Keratinocyte (primary cell): Measurements from ENCODE around the gene ANAPC15. TPM values are rescaled to one million over a fixed set of nuclear protein-coding genes. Genes with fewer than 3 reads are reported as not detected.

Experiments used
- DNase-seq: peaks from one replicate; pipeline ENCODE4 v3.0.0-alpha.2; 2011; ENCODE audit warnings: low read depth, missing footprints, low spot score
- FAIRE-seq: peaks from 2 replicates; lab custom pipeline; 2011; peaks lifted over from hg19 to GRCh38; lab: Jason Lieb, UNC
- H2AFZ ChIP-seq: 2 replicates; pipeline ENCODE4 v1.6.0; 2012; ENCODE audit warnings: low read length, control low read depth, inconsistent platforms; ENCODE audit not compliant: control insufficient read depth
- H3K27ac ChIP-seq: 2 replicates; pipeline ENCODE4 v1.5.1; 2011; ENCODE audit warnings: low read length; ENCODE audit not compliant: control insufficient read depth, insufficient read depth
- H3K27me3 ChIP-seq: 3 replicates; pipeline ENCODE4 v1.6.0; 2011; ENCODE audit warnings: low read length; ENCODE audit not compliant: control insufficient read depth, insufficient read depth; ENCODE audit errors: extremely low read depth
- H3K36me3 ChIP-seq, 2 experiments: 2 replicates in 1 of 2; 3 replicates in 1 of 2; pipeline ENCODE4 v1.5.1; 2011; ENCODE audit warnings: low read length in 2 of 2, mild to moderate bottlenecking in 1 of 2; ENCODE audit not compliant: control insufficient read depth in 2 of 2, insufficient read depth in 2 of 2; ENCODE audit errors: extremely low read depth in 1 of 2
- H3K4me1 ChIP-seq: 3 replicates; pipeline ENCODE4 v1.5.1; 2011; ENCODE audit warnings: low read length; ENCODE audit not compliant: control insufficient read depth, insufficient read depth; ENCODE audit errors: extremely low read depth
- H3K4me2 ChIP-seq: 3 replicates; pipeline ENCODE4 v1.6.0; 2011; ENCODE audit warnings: low read depth, low read length; ENCODE audit not compliant: control insufficient read depth, insufficient read depth; ENCODE audit errors: extremely low read depth
- H3K4me3 ChIP-seq, 3 experiments: fragments of 200-600 bp in 1 of 3; sonication (generic) in 1 of 3; 2 replicates in 2 of 3; 3 replicates in 1 of 3; pipeline ENCODE4 v1.5.1; 2011 to 2016; ENCODE audit warnings: low read length in 3 of 3, mild to moderate bottlenecking in 3 of 3, control low read depth in 2 of 3, inconsistent platforms in 1 of 3, low read depth in 1 of 3, mixed read lengths in 1 of 3, mixed run types in 1 of 3, moderate library complexity in 1 of 3; ENCODE audit not compliant: control insufficient read depth in 2 of 3, insufficient read depth in 2 of 3; ENCODE audit errors: extremely low read depth in 1 of 3
- H3K79me2 ChIP-seq: 2 replicates; pipeline ENCODE4 v1.6.0; 2012; ENCODE audit warnings: low read length; ENCODE audit not compliant: control insufficient read depth, insufficient read depth
- H3K9ac ChIP-seq: 3 replicates; pipeline ENCODE4 v1.6.0; 2011; ENCODE audit warnings: low read length; ENCODE audit not compliant: control insufficient read depth, insufficient read depth; ENCODE audit errors: extremely low read depth
- H3K9me1 ChIP-seq: 3 replicates; pipeline ENCODE4 v1.6.0; 2011; ENCODE audit warnings: low read length; ENCODE audit not compliant: control insufficient read depth, insufficient read depth; ENCODE audit errors: extremely low read depth
- H3K9me3 ChIP-seq: 2 replicates; pipeline ENCODE4 v1.5.1; 2012; ENCODE audit warnings: low read depth, low read length; ENCODE audit not compliant: control insufficient read depth
- H4K20me1 ChIP-seq: 3 replicates; pipeline ENCODE4 v1.6.0; 2011; ENCODE audit warnings: low read length; ENCODE audit not compliant: control insufficient read depth, insufficient read depth; ENCODE audit errors: extremely low read depth
- EZH2 ChIP-seq: IDR thresholded peaks from one replicate; pipeline ENCODE4 v1.6.1; 2012; ENCODE audit warnings: inconsistent platforms, mild to moderate bottlenecking, low read length, moderate library complexity
- dilution Hi-C: fragments of 300-500 bp; cut with MboI; formaldehyde crosslinking; loops from one replicate; pipeline ENCODE4 v1.7.0; 2020; ENCODE audit warnings: low sequenced_read_pairs; ENCODE audit not compliant: extremely low pct_ligation_motif_present
- polyA plus RNA-seq, 5 experiments: library from polyadenylated mRNA; depleted of rRNA in 3 of 5; stranded (reverse) in 3 of 5; stranded (forward) in 1 of 5; unstranded in 1 of 5; fragments of >200 nt; gene quantifications; 1 replicate in 1 of 5; 2 replicates in 3 of 5; 3 replicates in 1 of 5; pipeline versions ENCODE4 v1.2.1 to v1.2.3, GENCODE V29; 2011 to 2012; ENCODE audit warnings: missing spikeins in 2 of 5, low read depth in 1 of 5, low replicate concordance in 1 of 5
- TF ChIP-seq, protein P1 (sequence below), 3 experiments: IDR thresholded peaks in 1 of 3; conservative IDR thresholded peaks in 1 of 3; optimal IDR thresholded peaks in 1 of 3; 2 replicates in 2 of 3; 3 replicates in 1 of 3; pipeline versions ENCODE3 to v1.5.1; 2011; ENCODE audit warnings: low read length in 3 of 3, mild to moderate bottlenecking in 3 of 3, moderate library complexity in 2 of 3, control low read depth in 1 of 3, inconsistent platforms in 1 of 3; ENCODE audit not compliant: insufficient read depth in 2 of 3; ENCODE audit errors: extremely low read depth in 1 of 3

ANAPC15 gene
- polyA plus RNA-seq, 1 donor (not counting 4 experiments of a cell fraction or from before 2014, with no cell fraction given): 70.9 TPM

DNA sequence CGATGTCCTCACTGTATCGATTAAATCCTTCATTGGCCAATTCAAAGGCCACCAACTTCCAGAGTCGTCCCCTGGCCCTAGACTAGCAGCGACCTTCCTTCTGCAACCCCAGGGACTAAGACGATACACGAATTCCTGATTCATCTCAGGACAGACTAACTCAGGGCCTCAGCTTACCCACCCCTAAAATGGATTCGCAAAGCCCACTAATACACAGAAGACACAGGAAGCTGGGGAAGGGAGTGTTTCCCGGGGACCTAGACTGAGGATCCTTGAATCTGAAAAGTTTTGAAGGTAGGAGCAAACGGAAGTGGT, 9.9 kb downstream of the ANAPC15 start:
- no peak for FAIRE-seq
- Histone ChIP-seq H3K9ac (peak overlapping the region; percentile 97), H3K27ac (peak overlapping the region; percentile 95), H3K4me1 (peaks cover 36% of the 10 kb centered on the region), H3K36me3 (peaks cover 13 to 41% of the 10 kb centered on the region in 2 experiments), H3K9me1 (no peaks in the 10 kb centered on the region), H3K4me3 (peak overlapping the region; percentile 62 to 99 (median 94)), H2AFZ (no peak overlapping the region), H3K27me3 (no peaks in the 10 kb centered on the region), H3K9me3 (no peaks in the 10 kb centered on the region), H4K20me1 (no peaks in the 10 kb centered on the region), H3K79me2 (peaks cover 44% of the 10 kb centered on the region), H3K4me2 (peak overlapping the region; percentile 97)
- TF ChIP-seq EZH2: no peak
- TF ChIP-seq, protein P1, sequence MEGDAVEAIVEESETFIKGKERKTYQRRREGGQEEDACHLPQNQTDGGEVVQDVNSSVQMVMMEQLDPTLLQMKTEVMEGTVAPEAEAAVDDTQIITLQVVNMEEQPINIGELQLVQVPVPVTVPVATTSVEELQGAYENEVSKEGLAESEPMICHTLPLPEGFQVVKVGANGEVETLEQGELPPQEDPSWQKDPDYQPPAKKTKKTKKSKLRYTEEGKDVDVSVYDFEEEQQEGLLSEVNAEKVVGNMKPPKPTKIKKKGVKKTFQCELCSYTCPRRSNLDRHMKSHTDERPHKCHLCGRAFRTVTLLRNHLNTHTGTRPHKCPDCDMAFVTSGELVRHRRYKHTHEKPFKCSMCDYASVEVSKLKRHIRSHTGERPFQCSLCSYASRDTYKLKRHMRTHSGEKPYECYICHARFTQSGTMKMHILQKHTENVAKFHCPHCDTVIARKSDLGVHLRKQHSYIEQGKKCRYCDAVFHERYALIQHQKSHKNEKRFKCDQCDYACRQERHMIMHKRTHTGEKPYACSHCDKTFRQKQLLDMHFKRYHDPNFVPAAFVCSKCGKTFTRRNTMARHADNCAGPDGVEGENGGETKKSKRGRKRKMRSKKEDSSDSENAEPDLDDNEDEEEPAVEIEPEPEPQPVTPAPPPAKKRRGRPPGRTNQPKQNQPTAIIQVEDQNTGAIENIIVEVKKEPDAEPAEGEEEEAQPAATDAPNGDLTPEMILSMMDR (optimal IDR thresholded peaks at IDR 0.05 in 1 of 3, IDR thresholded peaks at IDR 0.05 in 1 of 3, conservative IDR thresholded peaks at IDR 0.05 in 1 of 3; ENCODE audit: extremely low read depth in 1 of 3, insufficient read depth in 2 of 3, low read length in 3 of 3): no peak
- dilution Hi-C loops: no loop called here
- DNase-seq: no peak

- no peak for TF ChIP-seq EZH2
- TF ChIP-seq, protein P1 (optimal IDR thresholded peaks at IDR 0.05 in 1 of 3, IDR thresholded peaks at IDR 0.05 in 1 of 3, conservative IDR thresholded peaks at IDR 0.05 in 1 of 3; ENCODE audit: extremely low read depth in 1 of 3, insufficient read depth in 2 of 3, low read length in 3 of 3): no peak
- dilution Hi-C loops: no loop called here
- Histone ChIP-seq H3K4me1 (peaks cover 36% of the 10 kb centered on the region), H3K9me3 (no peaks in the 10 kb centered on the region), H3K4me3 (peak overlapping the region; percentile 62 to 99 (median 94)), H2AFZ (no peak overlapping the region), H4K20me1 (no peaks in the 10 kb centered on the region), H3K27me3 (no peaks in the 10 kb centered on the region), H3K9ac (peak overlapping the region; percentile 97), H3K27ac (peak overlapping the region; percentile 95), H3K79me2 (peaks cover 44% of the 10 kb centered on the region), H3K36me3 (peaks cover 16 to 38% of the 10 kb centered on the region in 2 experiments), H3K9me1 (no peaks in the 10 kb centered on the region), H3K4me2 (peak overlapping the region; percentile 97)
- FAIRE-seq (no peak), DNase-seq (no peak)
Observed at GRCh38 chr11:72102162-72102561, 10.3 kb downstream of the ANAPC15 start.
